ENCODE data around the gene ARG1. TPM values are rescaled to one million over a fixed set of nuclear protein-coding genes. Genes with fewer than 3 reads are reported as not detected.

ARG1 gene
- total RNA-seq, 1 experiment from 2014 or later: not detected

DNA sequence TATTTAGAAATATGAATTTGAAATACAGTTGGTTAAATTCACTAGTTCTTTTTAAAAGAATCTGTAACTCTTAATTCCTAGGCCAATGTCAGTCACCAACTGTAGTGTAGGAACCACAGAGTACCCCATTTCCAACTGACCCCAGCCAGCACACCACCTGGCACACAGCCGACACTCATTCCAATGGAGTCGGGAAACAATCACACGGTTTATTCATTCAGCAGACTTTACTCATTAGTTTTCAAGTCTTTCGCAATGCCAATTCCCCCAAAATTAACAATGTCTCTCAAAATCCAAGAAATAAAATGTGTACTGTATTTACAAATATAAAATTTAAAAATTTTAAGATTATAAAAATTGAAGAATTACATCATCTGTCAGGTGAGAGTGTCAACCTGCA, 13.5 kb downstream of the ARG1 start:
- ATAC-seq (no peak), DNase-seq (ENCODE audit: low read depth, low spot score) (no peak)
- ChIA-PET CTCF (no interaction called here), POLR2A (interaction anchor here (0.6 kb wide), 1 partner anchor 11 kb away, joined by 6 read pairs; no protein-coding TSS in a partner anchor)
- H3K36me3 ChIP-seq (ENCODE audit: control insufficient read depth, insufficient read depth, low read length): peaks cover 22% of the 10 kb centered on the region
- no peaks in the 10 kb centered on the region for H3K9me3 ChIP-seq (ENCODE audit: control insufficient read depth, insufficient read depth, low read depth, low read length)
- in situ Hi-C loops (cut with HindIII; ENCODE audit: low pct_unique_long_range_greater_than_20kb, low sequenced_read_pairs) (no loop called here), intact Hi-C loops (cut with micrococcal nuclease; ENCODE audit: unreplicated experiment) (no loop called here)
- H3K4me3 ChIP-seq (ENCODE audit: low read depth in 2 of 2, low read length in 2 of 2): no peak overlapping the region
- no peaks in the 10 kb centered on the region for H3K4me1 ChIP-seq (ENCODE audit: control insufficient read depth, insufficient read depth, low read length)
- TF ChIP-seq, protein P1, sequence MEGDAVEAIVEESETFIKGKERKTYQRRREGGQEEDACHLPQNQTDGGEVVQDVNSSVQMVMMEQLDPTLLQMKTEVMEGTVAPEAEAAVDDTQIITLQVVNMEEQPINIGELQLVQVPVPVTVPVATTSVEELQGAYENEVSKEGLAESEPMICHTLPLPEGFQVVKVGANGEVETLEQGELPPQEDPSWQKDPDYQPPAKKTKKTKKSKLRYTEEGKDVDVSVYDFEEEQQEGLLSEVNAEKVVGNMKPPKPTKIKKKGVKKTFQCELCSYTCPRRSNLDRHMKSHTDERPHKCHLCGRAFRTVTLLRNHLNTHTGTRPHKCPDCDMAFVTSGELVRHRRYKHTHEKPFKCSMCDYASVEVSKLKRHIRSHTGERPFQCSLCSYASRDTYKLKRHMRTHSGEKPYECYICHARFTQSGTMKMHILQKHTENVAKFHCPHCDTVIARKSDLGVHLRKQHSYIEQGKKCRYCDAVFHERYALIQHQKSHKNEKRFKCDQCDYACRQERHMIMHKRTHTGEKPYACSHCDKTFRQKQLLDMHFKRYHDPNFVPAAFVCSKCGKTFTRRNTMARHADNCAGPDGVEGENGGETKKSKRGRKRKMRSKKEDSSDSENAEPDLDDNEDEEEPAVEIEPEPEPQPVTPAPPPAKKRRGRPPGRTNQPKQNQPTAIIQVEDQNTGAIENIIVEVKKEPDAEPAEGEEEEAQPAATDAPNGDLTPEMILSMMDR (IDR thresholded peaks at IDR 0.05): no peak
- TF ChIP-seq TCF7L2 (IDR thresholded peaks at IDR 0.05; ENCODE audit: low read depth, low read length) (no peak), SIN3A (IDR thresholded peaks at IDR 0.05; ENCODE audit: borderline replicate concordance, insufficient read depth, low read depth, low read length) (no peak)
- TF ChIP-seq, protein P2, sequence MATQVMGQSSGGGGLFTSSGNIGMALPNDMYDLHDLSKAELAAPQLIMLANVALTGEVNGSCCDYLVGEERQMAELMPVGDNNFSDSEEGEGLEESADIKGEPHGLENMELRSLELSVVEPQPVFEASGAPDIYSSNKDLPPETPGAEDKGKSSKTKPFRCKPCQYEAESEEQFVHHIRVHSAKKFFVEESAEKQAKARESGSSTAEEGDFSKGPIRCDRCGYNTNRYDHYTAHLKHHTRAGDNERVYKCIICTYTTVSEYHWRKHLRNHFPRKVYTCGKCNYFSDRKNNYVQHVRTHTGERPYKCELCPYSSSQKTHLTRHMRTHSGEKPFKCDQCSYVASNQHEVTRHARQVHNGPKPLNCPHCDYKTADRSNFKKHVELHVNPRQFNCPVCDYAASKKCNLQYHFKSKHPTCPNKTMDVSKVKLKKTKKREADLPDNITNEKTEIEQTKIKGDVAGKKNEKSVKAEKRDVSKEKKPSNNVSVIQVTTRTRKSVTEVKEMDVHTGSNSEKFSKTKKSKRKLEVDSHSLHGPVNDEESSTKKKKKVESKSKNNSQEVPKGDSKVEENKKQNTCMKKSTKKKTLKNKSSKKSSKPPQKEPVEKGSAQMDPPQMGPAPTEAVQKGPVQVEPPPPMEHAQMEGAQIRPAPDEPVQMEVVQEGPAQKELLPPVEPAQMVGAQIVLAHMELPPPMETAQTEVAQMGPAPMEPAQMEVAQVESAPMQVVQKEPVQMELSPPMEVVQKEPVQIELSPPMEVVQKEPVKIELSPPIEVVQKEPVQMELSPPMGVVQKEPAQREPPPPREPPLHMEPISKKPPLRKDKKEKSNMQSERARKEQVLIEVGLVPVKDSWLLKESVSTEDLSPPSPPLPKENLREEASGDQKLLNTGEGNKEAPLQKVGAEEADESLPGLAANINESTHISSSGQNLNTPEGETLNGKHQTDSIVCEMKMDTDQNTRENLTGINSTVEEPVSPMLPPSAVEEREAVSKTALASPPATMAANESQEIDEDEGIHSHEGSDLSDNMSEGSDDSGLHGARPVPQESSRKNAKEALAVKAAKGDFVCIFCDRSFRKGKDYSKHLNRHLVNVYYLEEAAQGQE (IDR thresholded peaks at IDR 0.05; ENCODE audit: insufficient read depth in 1 of 2, low read depth in 2 of 2, low read length in 1 of 2): no peak
- BruUV-seq (replicated peaks): no TSS peak
- no peak overlapping the region for H3K27ac ChIP-seq (ENCODE audit: low read length)
- H3K27me3 ChIP-seq (ENCODE audit: control insufficient read depth, insufficient read depth, low read length): no peaks in the 10 kb centered on the region

DNA sequence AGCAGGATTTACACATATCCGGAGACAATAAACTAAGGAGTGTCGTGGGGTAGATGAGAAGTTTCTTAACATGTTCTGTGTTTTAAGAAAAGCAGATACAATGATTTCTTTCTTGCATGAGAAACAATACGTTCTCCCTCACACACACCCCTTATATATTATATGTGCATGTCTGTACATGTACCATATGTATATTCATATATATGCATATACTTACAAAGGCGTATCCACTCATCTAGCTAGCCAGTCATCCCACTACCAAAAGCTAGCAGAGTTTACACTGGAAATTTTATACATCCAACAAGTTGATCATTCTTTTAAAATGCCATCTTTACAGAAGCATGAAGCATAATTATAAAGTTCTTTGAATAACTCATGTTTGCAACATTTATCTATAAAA, 14.9 kb downstream of the ARG1 start:
- Histone ChIP-seq H3K4me1 (ENCODE audit: control insufficient read depth, insufficient read depth, low read length) (no peaks in the 10 kb centered on the region), H3K4me3 (ENCODE audit: low read depth in 2 of 2, low read length in 2 of 2) (no peak overlapping the region), H3K9me3 (ENCODE audit: control insufficient read depth, insufficient read depth, low read depth, low read length) (no peaks in the 10 kb centered on the region), H3K27me3 (ENCODE audit: control insufficient read depth, insufficient read depth, low read length) (no peaks in the 10 kb centered on the region), H3K27ac (ENCODE audit: low read length) (no peak overlapping the region), H3K36me3 (ENCODE audit: control insufficient read depth, insufficient read depth, low read length) (peaks cover 24% of the 10 kb centered on the region)
- ChIA-PET CTCF (no interaction called here), POLR2A (no interaction called here)
- BruUV-seq (replicated peaks): no TSS peak
- no peak for TF ChIP-seq SIN3A (IDR thresholded peaks at IDR 0.05; ENCODE audit: borderline replicate concordance, insufficient read depth, low read depth, low read length)
- TF ChIP-seq, protein P2 (IDR thresholded peaks at IDR 0.05; ENCODE audit: insufficient read depth in 1 of 2, low read depth in 2 of 2, low read length in 1 of 2): no peak
- no peak for TF ChIP-seq TCF7L2 (IDR thresholded peaks at IDR 0.05; ENCODE audit: low read depth, low read length)
- TF ChIP-seq, protein P1 (IDR thresholded peaks at IDR 0.05): no peak
- no peak for TF ChIP-seq POLR2AphosphoS5 (IDR thresholded peaks at IDR 0.05; ENCODE audit: low read depth, low read length)
- intact Hi-C loops (cut with micrococcal nuclease; ENCODE audit: unreplicated experiment) (no loop called here), in situ Hi-C loops (cut with HindIII; ENCODE audit: low pct_unique_long_range_greater_than_20kb, low sequenced_read_pairs) (no loop called here)
- DNase-seq (ENCODE audit: low read depth, low spot score): no peak
- ATAC-seq: no peak

Data from Panc1 (cell line).